ENCODE measurements around the gene ST3GAL3. TPM values are rescaled to one million over a fixed set of nuclear protein-coding genes. Genes with fewer than 3 reads are reported as not detected.

ST3GAL3 gene
- total and polyA plus RNA-seq, 7 donors, result 22.2 to 53.2 (median 44.5) TPM

GRCh38 chr1:43957407-43958040 lies 250.2 kb downstream of the ST3GAL3 start:
- Histone ChIP-seq H3K27me3 (ENCODE audit: insufficient read depth in 3 of 3, low read length in 2 of 3) (no peaks in the 10 kb centered on the region), H3K36me3 (ENCODE audit: insufficient read depth in 1 of 2, low read depth in 1 of 2) (peaks cover 0 to 74% of the 10 kb centered on the region in 2 donors), H3K9me3 (no peaks in the 10 kb centered on the region), H3K4me1 (peaks cover 25% of the 10 kb centered on the region), H3K27ac (no peak overlapping the region), H3K4me3 (no peak overlapping the region)
- intact Hi-C loops (cut with DNase I), result no loop called here
- DNase-seq (no peak), ATAC-seq (peak; percentile 28 to 58 (median 50))
- 60 to 77% (median 64%) methylated on average over 7 of the region's 7 CpGs for WGBS, 3 donors
- TF ChIP-seq CTCF (IDR thresholded peaks at IDR 0.05), result no peak

GRCh38 chr1:43958351-43959255 lies 251.3 kb downstream of the ST3GAL3 start:
- peak in 3 of 4 donors; percentile 15 to 28 (median 24) for ATAC-seq
- WGBS, 3 donors, result 76 to 82% (median 80%) methylated on average over 9 of the region's 9 CpGs
- intact Hi-C loops (cut with DNase I), result no loop called here

GRCh38 chr1:43960798-43961197 lies 253.5 kb downstream of the ST3GAL3 start:
- DNase-seq (no peak), ATAC-seq (no peak)
- WGBS, 3 donors, result 83 to 92% (median 87%) methylated on average over 7 to 8 of the region's 8 CpGs
- Histone ChIP-seq H3K27ac (no peak overlapping the region), H3K27me3 (ENCODE audit: insufficient read depth in 3 of 3, low read length in 2 of 3) (no peaks in the 10 kb centered on the region), H3K4me3 (no peak overlapping the region), H3K9me3 (no peaks in the 10 kb centered on the region), H3K36me3 (ENCODE audit: insufficient read depth in 1 of 2, low read depth in 1 of 2) (peaks cover 0 to 100% of the 10 kb centered on the region in 2 donors), H3K4me1 (no peaks in the 10 kb centered on the region)
- no peak for TF ChIP-seq CTCF (IDR thresholded peaks at IDR 0.05)
- intact Hi-C loops (cut with DNase I), result no loop called here

More at GRCh38 chr1:43958351-43959255, 251.3 kb downstream of the ST3GAL3 start:
- no peaks in the 10 kb centered on the region for H3K27me3 ChIP-seq (ENCODE audit: insufficient read depth in 3 of 3, low read length in 2 of 3)
- TF ChIP-seq CTCF (IDR thresholded peaks at IDR 0.05), result no peak
- H3K4me1 ChIP-seq, result peaks cover 14% of the 10 kb centered on the region
- no peak overlapping the region for H3K27ac ChIP-seq
- no peak for DNase-seq
- peaks cover 0 to 85% of the 10 kb centered on the region in 2 donors for H3K36me3 ChIP-seq (ENCODE audit: insufficient read depth in 1 of 2, low read depth in 1 of 2)
- H3K9me3 ChIP-seq, result no peaks in the 10 kb centered on the region
- H3K4me3 ChIP-seq, result no peak overlapping the region

- no peaks in the 10 kb centered on the region for H3K4me1 ChIP-seq
- WGBS, 3 donors, result 70 to 80% (median 77%) methylated on average over 3 of the region's 3 CpGs
- DNase-seq (no peak), ATAC-seq (no peak)
- no peak overlapping the region for H3K27ac ChIP-seq
- no peak for TF ChIP-seq CTCF (IDR thresholded peaks at IDR 0.05)
- H3K27me3 ChIP-seq (ENCODE audit: insufficient read depth in 3 of 3, low read length in 2 of 3), result no peaks in the 10 kb centered on the region
- intact Hi-C loops (cut with DNase I), result no loop called here
- H3K9me3 ChIP-seq, result no peaks in the 10 kb centered on the region
- H3K36me3 ChIP-seq (ENCODE audit: insufficient read depth in 1 of 2, low read depth in 1 of 2), result peaks cover 0 to 100% of the 10 kb centered on the region in 2 donors
- no peak overlapping the region for H3K4me3 ChIP-seq
These were observed 254.4 kb downstream of the ST3GAL3 start for GRCh38 chr1:43961692-43962091.

All from psoas muscle (tissue), 8 donors.